ENCODE results near the gene UPP2. TPM values are rescaled to one million over a fixed set of nuclear protein-coding genes. Genes with fewer than 3 reads are reported as not detected.

UPP2 gene
- total RNA-seq, 1 experiment from 2014 or later, result not detected

DNA sequence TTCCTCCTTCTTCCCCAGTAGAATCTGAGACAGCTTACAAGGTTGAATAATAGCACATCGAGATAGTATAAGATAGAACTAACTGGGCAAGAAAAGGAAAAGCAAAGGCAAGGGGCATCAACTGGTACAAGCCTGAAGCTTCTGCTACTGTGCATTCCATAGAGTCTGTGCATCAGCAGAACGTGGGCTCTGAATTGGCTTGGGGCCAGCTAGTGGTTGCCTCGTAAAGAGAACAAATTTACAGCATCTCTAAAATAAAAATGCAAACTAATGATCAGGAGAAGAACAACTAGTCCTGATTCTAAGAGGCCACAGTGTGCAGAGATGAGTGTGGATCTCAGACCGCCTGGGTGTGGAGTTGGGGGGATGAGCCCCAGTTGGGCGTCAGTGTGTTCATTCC lies 36.6 kb downstream of the UPP2 start:
- in situ Hi-C loops (cut with HindIII; ENCODE audit: low pct_unique_long_range_greater_than_20kb, low sequenced_read_pairs) (no loop called here), intact Hi-C loops (cut with micrococcal nuclease; ENCODE audit: unreplicated experiment) (no loop called here)
- Histone ChIP-seq H3K27ac (ENCODE audit: low read length) (no peak overlapping the region), H3K4me1 (ENCODE audit: control insufficient read depth, insufficient read depth, low read length) (no peaks in the 10 kb centered on the region), H3K4me3 (ENCODE audit: low read depth in 2 of 2, low read length in 2 of 2) (no peak overlapping the region), H3K27me3 (ENCODE audit: control insufficient read depth, insufficient read depth, low read length) (0 out of 2 replicates have a peak, but pooled peaks cover 2% of the 10 kb centered on the region), H3K36me3 (ENCODE audit: control insufficient read depth, insufficient read depth, low read length) (no peaks in the 10 kb centered on the region), H3K9me3 (ENCODE audit: control insufficient read depth, insufficient read depth, low read depth, low read length) (no peaks in the 10 kb centered on the region)
- ChIA-PET POLR2A (no interaction called here), CTCF (no interaction called here)
- DNase-seq (ENCODE audit: low read depth, low spot score) (no peak), ATAC-seq (no peak)
- TF ChIP-seq REST (IDR thresholded peaks at IDR 0.05; ENCODE audit: insufficient read depth in 1 of 2, low read depth in 2 of 2, low read length in 1 of 2) (no peak), TCF7L2 (IDR thresholded peaks at IDR 0.05; ENCODE audit: low read depth, low read length) (no peak), SIN3A (IDR thresholded peaks at IDR 0.05; ENCODE audit: borderline replicate concordance, insufficient read depth, low read depth, low read length) (no peak), POLR2AphosphoS5 (IDR thresholded peaks at IDR 0.05; ENCODE audit: low read depth, low read length) (no peak), CTCF (IDR thresholded peaks at IDR 0.05) (no peak)
- no TSS peak for BruUV-seq (replicated peaks)

DNA sequence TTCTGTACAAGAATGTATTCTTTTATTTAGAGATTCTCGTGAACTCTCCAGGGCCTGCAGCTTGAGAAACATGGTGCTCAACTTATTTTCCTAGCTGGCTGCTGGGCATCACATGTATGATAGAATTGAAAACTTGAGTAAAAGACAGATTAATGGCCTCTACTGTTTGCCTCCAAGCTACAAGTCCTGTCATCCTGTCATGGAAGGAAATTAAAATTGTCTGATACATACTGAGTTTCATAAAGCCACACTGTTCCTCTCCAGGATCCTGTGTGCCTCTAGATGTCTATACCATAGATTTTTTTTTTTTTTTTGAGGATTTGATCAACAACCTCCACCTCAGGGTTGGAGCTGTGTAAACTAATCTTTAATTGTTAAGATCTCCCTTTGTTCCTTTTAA lies 38.5 kb downstream of the UPP2 start:
- in situ Hi-C loops (cut with HindIII; ENCODE audit: low pct_unique_long_range_greater_than_20kb, low sequenced_read_pairs) (no loop called here), intact Hi-C loops (cut with micrococcal nuclease; ENCODE audit: unreplicated experiment) (no loop called here)
- DNase-seq (ENCODE audit: low read depth, low spot score), result no peak
- H3K4me3 ChIP-seq (ENCODE audit: low read depth in 2 of 2, low read length in 2 of 2), result no peak overlapping the region
- BruUV-seq (replicated peaks), result no TSS peak
- 0 out of 2 replicates have a peak, but pooled peaks cover 2% of the 10 kb centered on the region for H3K27me3 ChIP-seq (ENCODE audit: control insufficient read depth, insufficient read depth, low read length)
- ChIA-PET POLR2A (no interaction called here), CTCF (no interaction called here)
- H3K9me3 ChIP-seq (ENCODE audit: control insufficient read depth, insufficient read depth, low read depth, low read length), result no peaks in the 10 kb centered on the region
- no peaks in the 10 kb centered on the region for H3K4me1 ChIP-seq (ENCODE audit: control insufficient read depth, insufficient read depth, low read length)
- no peak for ATAC-seq
- H3K36me3 ChIP-seq (ENCODE audit: control insufficient read depth, insufficient read depth, low read length), result no peaks in the 10 kb centered on the region
- TF ChIP-seq SIN3A (IDR thresholded peaks at IDR 0.05; ENCODE audit: borderline replicate concordance, insufficient read depth, low read depth, low read length), result no peak
- no peak for TF ChIP-seq POLR2AphosphoS5 (IDR thresholded peaks at IDR 0.05; ENCODE audit: low read depth, low read length)
- TF ChIP-seq REST (IDR thresholded peaks at IDR 0.05; ENCODE audit: insufficient read depth in 1 of 2, low read depth in 2 of 2, low read length in 1 of 2), result no peak
- TF ChIP-seq TCF7L2 (IDR thresholded peaks at IDR 0.05; ENCODE audit: low read depth, low read length), result no peak
- TF ChIP-seq CTCF (IDR thresholded peaks at IDR 0.05), result no peak
- no peak overlapping the region for H3K27ac ChIP-seq (ENCODE audit: low read length)
